Measurements from ENCODE around the gene RHNO1. TPM values are rescaled to one million over a fixed set of nuclear protein-coding genes. Genes with fewer than 3 reads are reported as not detected.

The RHNO1 gene
- polyA plus RNA-seq, 1 donor from 2014 or later = 85.8 TPM

DNA sequence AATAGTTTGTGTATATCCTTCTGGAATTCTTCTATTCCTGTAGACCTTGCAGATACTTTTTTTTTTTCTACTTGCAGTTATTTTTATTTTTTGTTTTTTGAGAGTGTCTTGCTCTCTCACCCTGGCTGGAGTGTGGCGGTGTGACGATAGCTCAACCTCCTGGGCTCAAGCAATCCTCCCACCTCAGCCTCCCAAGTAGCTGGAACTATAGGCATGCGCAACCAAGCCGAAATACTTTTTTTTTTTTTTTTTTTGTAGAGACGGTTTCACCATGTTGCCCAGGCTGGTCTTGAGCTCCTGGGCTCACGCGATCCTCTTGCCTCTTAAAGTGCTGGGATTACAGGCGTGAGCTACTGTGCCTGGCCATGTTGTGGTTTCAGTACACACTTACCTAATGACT lies 23.6 kb downstream of the RHNO1 start:
- Histone ChIP-seq H2AFZ (ENCODE audit: low read depth, low read length) (no peak overlapping the region), H3K9ac (ENCODE audit: low read length) (no peak overlapping the region), H3K79me2 (replicated peaks; ENCODE audit: insufficient read depth, low read length) (peaks cover 3% of the 10 kb centered on the region), H4K20me1 (ENCODE audit: insufficient read depth) (no peaks in the 10 kb centered on the region), H3K9me2 (ENCODE audit: insufficient read depth, low read length) (no peaks in the 10 kb centered on the region), H3K27me3 (ENCODE audit: insufficient read depth, low read depth, low read length) (no peaks in the 10 kb centered on the region), H3K4me3 (ENCODE audit: low read length) (no peak overlapping the region), H3K4me2 (ENCODE audit: low read length) (no peak overlapping the region), H3K9me3 (ENCODE audit: low read length) (no peaks in the 10 kb centered on the region), H3F3A (ENCODE audit: insufficient read depth, low read length, poor library complexity, severe bottlenecking) (no peaks in the 10 kb centered on the region), H3K36me3 (ENCODE audit: insufficient read depth, low read length) (no peaks in the 10 kb centered on the region), H3K27ac (ENCODE audit: low read length) (no peak overlapping the region)
- TF ChIP-seq TAF1 (IDR thresholded peaks at IDR 0.05; ENCODE audit: low read depth) = no peak
- TF ChIP-seq POLR2AphosphoS5 (IDR thresholded peaks at IDR 0.05) = no peak
- TF ChIP-seq EZH2 (IDR thresholded peaks at IDR 0.05; ENCODE audit: borderline replicate concordance, insufficient read depth, low read length, poor library complexity, severe bottlenecking) = no peak
- TF ChIP-seq, protein P1, sequence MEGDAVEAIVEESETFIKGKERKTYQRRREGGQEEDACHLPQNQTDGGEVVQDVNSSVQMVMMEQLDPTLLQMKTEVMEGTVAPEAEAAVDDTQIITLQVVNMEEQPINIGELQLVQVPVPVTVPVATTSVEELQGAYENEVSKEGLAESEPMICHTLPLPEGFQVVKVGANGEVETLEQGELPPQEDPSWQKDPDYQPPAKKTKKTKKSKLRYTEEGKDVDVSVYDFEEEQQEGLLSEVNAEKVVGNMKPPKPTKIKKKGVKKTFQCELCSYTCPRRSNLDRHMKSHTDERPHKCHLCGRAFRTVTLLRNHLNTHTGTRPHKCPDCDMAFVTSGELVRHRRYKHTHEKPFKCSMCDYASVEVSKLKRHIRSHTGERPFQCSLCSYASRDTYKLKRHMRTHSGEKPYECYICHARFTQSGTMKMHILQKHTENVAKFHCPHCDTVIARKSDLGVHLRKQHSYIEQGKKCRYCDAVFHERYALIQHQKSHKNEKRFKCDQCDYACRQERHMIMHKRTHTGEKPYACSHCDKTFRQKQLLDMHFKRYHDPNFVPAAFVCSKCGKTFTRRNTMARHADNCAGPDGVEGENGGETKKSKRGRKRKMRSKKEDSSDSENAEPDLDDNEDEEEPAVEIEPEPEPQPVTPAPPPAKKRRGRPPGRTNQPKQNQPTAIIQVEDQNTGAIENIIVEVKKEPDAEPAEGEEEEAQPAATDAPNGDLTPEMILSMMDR (IDR thresholded peaks at IDR 0.05; ENCODE audit: poor library complexity, severe bottlenecking) = no peak
- TF ChIP-seq, protein P2, sequence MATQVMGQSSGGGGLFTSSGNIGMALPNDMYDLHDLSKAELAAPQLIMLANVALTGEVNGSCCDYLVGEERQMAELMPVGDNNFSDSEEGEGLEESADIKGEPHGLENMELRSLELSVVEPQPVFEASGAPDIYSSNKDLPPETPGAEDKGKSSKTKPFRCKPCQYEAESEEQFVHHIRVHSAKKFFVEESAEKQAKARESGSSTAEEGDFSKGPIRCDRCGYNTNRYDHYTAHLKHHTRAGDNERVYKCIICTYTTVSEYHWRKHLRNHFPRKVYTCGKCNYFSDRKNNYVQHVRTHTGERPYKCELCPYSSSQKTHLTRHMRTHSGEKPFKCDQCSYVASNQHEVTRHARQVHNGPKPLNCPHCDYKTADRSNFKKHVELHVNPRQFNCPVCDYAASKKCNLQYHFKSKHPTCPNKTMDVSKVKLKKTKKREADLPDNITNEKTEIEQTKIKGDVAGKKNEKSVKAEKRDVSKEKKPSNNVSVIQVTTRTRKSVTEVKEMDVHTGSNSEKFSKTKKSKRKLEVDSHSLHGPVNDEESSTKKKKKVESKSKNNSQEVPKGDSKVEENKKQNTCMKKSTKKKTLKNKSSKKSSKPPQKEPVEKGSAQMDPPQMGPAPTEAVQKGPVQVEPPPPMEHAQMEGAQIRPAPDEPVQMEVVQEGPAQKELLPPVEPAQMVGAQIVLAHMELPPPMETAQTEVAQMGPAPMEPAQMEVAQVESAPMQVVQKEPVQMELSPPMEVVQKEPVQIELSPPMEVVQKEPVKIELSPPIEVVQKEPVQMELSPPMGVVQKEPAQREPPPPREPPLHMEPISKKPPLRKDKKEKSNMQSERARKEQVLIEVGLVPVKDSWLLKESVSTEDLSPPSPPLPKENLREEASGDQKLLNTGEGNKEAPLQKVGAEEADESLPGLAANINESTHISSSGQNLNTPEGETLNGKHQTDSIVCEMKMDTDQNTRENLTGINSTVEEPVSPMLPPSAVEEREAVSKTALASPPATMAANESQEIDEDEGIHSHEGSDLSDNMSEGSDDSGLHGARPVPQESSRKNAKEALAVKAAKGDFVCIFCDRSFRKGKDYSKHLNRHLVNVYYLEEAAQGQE (IDR thresholded peaks at IDR 0.05; ENCODE audit: borderline replicate concordance) = no peak
- no peak for TF ChIP-seq EP300 (conservative IDR thresholded peaks at IDR 0.05; ENCODE audit: poor library complexity, severe bottlenecking)
- TF ChIP-seq MXI1 (conservative IDR thresholded peaks at IDR 0.05; ENCODE audit: poor library complexity, severe bottlenecking) = no peak
- no peak for TF ChIP-seq SMC3 (conservative IDR thresholded peaks at IDR 0.05; ENCODE audit: poor library complexity)
- no peak for TF ChIP-seq RAD21 (conservative IDR thresholded peaks at IDR 0.05)

DNA sequence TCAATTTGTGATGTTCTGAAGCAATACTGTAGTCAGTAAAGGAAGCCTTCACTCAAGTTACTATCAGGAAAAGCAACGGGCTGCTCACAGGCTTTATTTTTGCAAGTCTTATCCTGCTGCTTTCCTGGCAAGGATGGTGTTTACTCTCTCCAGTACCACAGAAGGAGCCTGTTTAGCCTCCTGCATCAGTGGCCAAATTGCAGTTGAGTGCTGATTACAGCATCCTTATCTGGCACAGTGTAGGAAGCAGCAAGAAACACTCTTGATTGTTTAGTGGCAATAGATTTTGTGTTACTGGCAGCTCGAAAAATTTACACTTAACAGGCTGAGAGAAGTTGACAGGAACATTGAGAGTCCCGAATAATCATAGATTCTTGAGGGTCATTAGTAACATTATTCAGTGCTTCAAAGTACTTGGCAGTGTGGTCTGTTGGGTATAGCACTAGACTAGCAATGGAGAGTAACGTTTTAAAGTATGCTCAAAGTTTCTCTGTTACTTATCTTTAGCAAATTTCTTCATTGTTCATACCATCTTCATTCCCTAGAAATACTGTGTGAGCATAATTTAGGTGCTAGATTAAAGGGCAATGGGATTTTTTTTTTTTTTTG lies 25.4 kb downstream of the RHNO1 start:
- no peak overlapping the region for H3K9ac ChIP-seq (ENCODE audit: low read length)

More for the DNA sequence above, 25.4 kb downstream of the RHNO1 start:
- Histone ChIP-seq H3K4me3 (ENCODE audit: low read length) (no peak overlapping the region), H3F3A (ENCODE audit: insufficient read depth, low read length, poor library complexity, severe bottlenecking) (no peaks in the 10 kb centered on the region), H3K9me2 (ENCODE audit: insufficient read depth, low read length) (no peaks in the 10 kb centered on the region), H3K9me3 (ENCODE audit: low read length) (no peaks in the 10 kb centered on the region), H3K79me2 (replicated peaks; ENCODE audit: insufficient read depth, low read length) (no peaks in the 10 kb centered on the region), H3K27me3 (ENCODE audit: insufficient read depth, low read depth, low read length) (no peaks in the 10 kb centered on the region), H3K27ac (ENCODE audit: low read length) (no peak overlapping the region), H3K36me3 (ENCODE audit: insufficient read depth, low read length) (no peaks in the 10 kb centered on the region), H3K4me2 (ENCODE audit: low read length) (no peak overlapping the region), H2AFZ (ENCODE audit: low read depth, low read length) (no peak overlapping the region), H4K20me1 (ENCODE audit: insufficient read depth) (no peaks in the 10 kb centered on the region)
- TF ChIP-seq TAF1 (IDR thresholded peaks at IDR 0.05; ENCODE audit: low read depth) (no peak), POLR2AphosphoS5 (IDR thresholded peaks at IDR 0.05) (no peak), EZH2 (IDR thresholded peaks at IDR 0.05; ENCODE audit: borderline replicate concordance, insufficient read depth, low read length, poor library complexity, severe bottlenecking) (no peak), EP300 (conservative IDR thresholded peaks at IDR 0.05; ENCODE audit: poor library complexity, severe bottlenecking) (no peak), MXI1 (conservative IDR thresholded peaks at IDR 0.05; ENCODE audit: poor library complexity, severe bottlenecking) (no peak), SMC3 (conservative IDR thresholded peaks at IDR 0.05; ENCODE audit: poor library complexity) (no peak), RAD21 (conservative IDR thresholded peaks at IDR 0.05) (no peak)
- TF ChIP-seq, protein P1 (IDR thresholded peaks at IDR 0.05; ENCODE audit: poor library complexity, severe bottlenecking) = no peak
- TF ChIP-seq, protein P2 (IDR thresholded peaks at IDR 0.05; ENCODE audit: borderline replicate concordance) = no peak
